Transverse colon (tissue), 4 donors: ENCODE data around the gene TNN. TPM values are rescaled to one million over a fixed set of nuclear protein-coding genes. Genes with fewer than 3 reads are reported as not detected.
A peak's percentile ranks its signal among the peaks of the same experiment; 100 is the strongest.

ENCODE experiments used
- DNase-seq: peaks from one replicate; pipeline ENCODE4 v3.0.0-alpha.2; 2019
- H3K27ac ChIP-seq, 4 donors: fragments of 200-600 bp; sonication (generic); 2 replicates each; pipeline ENCODE4 v1.5.1; 2016 to 2018; ENCODE audit warnings: inconsistent platforms in 4 of 4
- H3K27me3 ChIP-seq: fragments of 200-600 bp; sonication (generic); 2 replicates; pipeline ENCODE4 v1.5.1; 2017; ENCODE audit warnings: inconsistent platforms
- H3K36me3 ChIP-seq, 4 donors: fragments of 200-600 bp; sonication (generic); 2 replicates each; pipeline ENCODE4 v1.5.1; 2017 to 2019; ENCODE audit warnings: inconsistent platforms in 4 of 4
- H3K4me1 ChIP-seq, 4 donors: fragments of 200-600 bp; sonication (generic); 2 replicates each; pipeline ENCODE4 v1.5.1; 2017 to 2020; ENCODE audit warnings: inconsistent platforms in 4 of 4
- H3K4me3 ChIP-seq, 4 donors: fragments of 200-600 bp; sonication (generic); 1 replicate in 1 of 4; 2 replicates in 3 of 4; pipeline versions ENCODE4 v1.5.1 to v1.6.1; 2017 to 2019; ENCODE audit warnings: inconsistent platforms in 4 of 4
- H3K9me3 ChIP-seq, 2 donors: fragments of 200-600 bp; sonication (generic); 2 replicates each; pipeline ENCODE4 v1.5.1; 2017 to 2019; ENCODE audit warnings: inconsistent platforms in 2 of 2
- EP300 ChIP-seq: sonication (generic); formaldehyde crosslinking; IDR thresholded peaks from one replicate; pipeline ENCODE4 v1.6.1; 2017; ENCODE audit warnings: antibody characterized with exemption, low read depth
- POLR2A ChIP-seq: fragments of 450-650 bp; IDR thresholded peaks from one replicate; pipeline ENCODE4 v1.6.1; 2016; ENCODE audit warnings: antibody characterized with exemption, mild to moderate bottlenecking, moderate library complexity
- POLR2AphosphoS5 ChIP-seq, 3 donors: sonication (generic); formaldehyde crosslinking; IDR thresholded peaks; one replicate each; pipeline ENCODE4 v1.6.1; 2016; ENCODE audit warnings: antibody characterized with exemption in 3 of 3
- WGBS, 2 donors: methylation state at CpG; one replicate each; pipeline ENCODE4 v1.1.5; 2018; ENCODE audit warnings: low coverage in 1 of 2; 5-methylcytosine and 5-hydroxymethylcytosine counted together
- in situ Hi-C, 4 donors: fragments of 200-750 bp; cut with MboI; loops; one replicate each; pipeline versions ENCODE4 v1.15.0 to v1.15.1; 2017; ENCODE audit warnings: low sequenced_read_pairs in 3 of 4, low pct_ligation_motif_present in 1 of 4, low pct_unique_long_range_greater_than_20kb in 1 of 4
- intact Hi-C: fragments of 100-400 bp; cut with DNase I; formaldehyde crosslinking; loops from one replicate; pipeline ENCODE4 v1.15.1; 2023; ENCODE audit warnings: low total_unique reads
- total RNA-seq, 4 donors: library from RNA; depleted of rRNA; stranded (reverse); fragments of >200 nt; gene quantifications; one replicate each; pipeline ENCODE4 v1.1.0, GENCODE V29; 2016
- TF ChIP-seq, protein P1 (sequence below), 5 experiments: fragments of 200-600 bp in 3 of 5; fragments of 450-650 bp in 2 of 5; sonication (generic) in 3 of 5; IDR thresholded peaks; 1 replicate in 2 of 5; 2 replicates in 3 of 5; pipeline ENCODE4 v1.5.1; 2016 to 2017; ENCODE audit warnings: antibody characterized with exemption in 5 of 5, inconsistent platforms in 3 of 5, mild to moderate bottlenecking in 2 of 5, moderate library complexity in 1 of 5

TNN gene
- total RNA-seq, 4 donors from 2014 or later = 0.14 TPM; not detected in 3

DNA sequence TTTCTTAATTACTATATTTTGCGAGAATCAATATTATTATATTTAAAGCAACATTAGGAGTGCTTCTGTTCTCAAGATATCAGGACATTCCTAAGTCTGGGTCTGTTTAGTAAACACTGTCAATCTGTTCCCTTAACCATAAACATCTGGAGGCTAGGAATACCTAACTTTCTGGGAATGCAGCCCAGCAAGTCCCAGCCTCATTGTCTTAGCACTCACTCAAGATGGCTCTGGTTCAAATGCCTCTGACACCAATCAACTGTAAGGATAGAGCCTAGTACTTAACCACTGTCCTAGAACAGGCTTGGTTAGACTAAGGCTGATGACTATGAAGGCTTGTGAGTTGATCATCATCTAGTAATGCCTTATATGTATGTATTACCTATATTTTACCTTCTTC lies 61.5 kb downstream of the TNN start:
- H3K4me3 ChIP-seq = no peak overlapping the region
- peaks cover 7 to 51% (median 17%) of the 10 kb centered on the region in 4 donors for H3K4me1 ChIP-seq
- intact Hi-C loops = loop anchor here (10.0 kb wide), 1 partner anchor 94 kb away; no protein-coding TSS in a partner anchor
- 69 to 74% methylated on average over 1 of the region's 1 CpG for WGBS, 2 donors
- in situ Hi-C loops = loop anchor here in 3 of 4 donors (10.0 to 25.0 kb wide), 3 partner anchors 92 to 367 kb away; no protein-coding TSS in a partner anchor
- H3K36me3 ChIP-seq = no peaks in the 10 kb centered on the region
- peak overlapping the region; percentile 50 to 71 (median 64) for H3K27ac ChIP-seq
- no peaks in the 10 kb centered on the region for H3K27me3 ChIP-seq
- H3K9me3 ChIP-seq = no peaks in the 10 kb centered on the region
- DNase-seq = no peak
- no peak for TF ChIP-seq POLR2A
- TF ChIP-seq POLR2AphosphoS5 (IDR thresholded peaks at IDR 0.05) = peak in 2 of 3 donors; percentile 35 to 56
- TF ChIP-seq, protein P1, sequence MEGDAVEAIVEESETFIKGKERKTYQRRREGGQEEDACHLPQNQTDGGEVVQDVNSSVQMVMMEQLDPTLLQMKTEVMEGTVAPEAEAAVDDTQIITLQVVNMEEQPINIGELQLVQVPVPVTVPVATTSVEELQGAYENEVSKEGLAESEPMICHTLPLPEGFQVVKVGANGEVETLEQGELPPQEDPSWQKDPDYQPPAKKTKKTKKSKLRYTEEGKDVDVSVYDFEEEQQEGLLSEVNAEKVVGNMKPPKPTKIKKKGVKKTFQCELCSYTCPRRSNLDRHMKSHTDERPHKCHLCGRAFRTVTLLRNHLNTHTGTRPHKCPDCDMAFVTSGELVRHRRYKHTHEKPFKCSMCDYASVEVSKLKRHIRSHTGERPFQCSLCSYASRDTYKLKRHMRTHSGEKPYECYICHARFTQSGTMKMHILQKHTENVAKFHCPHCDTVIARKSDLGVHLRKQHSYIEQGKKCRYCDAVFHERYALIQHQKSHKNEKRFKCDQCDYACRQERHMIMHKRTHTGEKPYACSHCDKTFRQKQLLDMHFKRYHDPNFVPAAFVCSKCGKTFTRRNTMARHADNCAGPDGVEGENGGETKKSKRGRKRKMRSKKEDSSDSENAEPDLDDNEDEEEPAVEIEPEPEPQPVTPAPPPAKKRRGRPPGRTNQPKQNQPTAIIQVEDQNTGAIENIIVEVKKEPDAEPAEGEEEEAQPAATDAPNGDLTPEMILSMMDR (IDR thresholded peaks at IDR 0.05) = no peak

GRCh38 chr1:175129644-175129996 lies 62.0 kb downstream of the TNN start:
- TF ChIP-seq POLR2A = no peak
- TF ChIP-seq, protein P1 (IDR thresholded peaks at IDR 0.05) = no peak
- no peak for TF ChIP-seq POLR2AphosphoS5 (IDR thresholded peaks at IDR 0.05)
- TF ChIP-seq EP300 = no peak
- Histone ChIP-seq H3K27ac (peak overlapping the region; percentile 40 to 71 (median 64)), H3K36me3 (no peaks in the 10 kb centered on the region), H3K9me3 (no peaks in the 10 kb centered on the region), H3K27me3 (no peaks in the 10 kb centered on the region), H3K4me3 (no peak overlapping the region), H3K4me1 (peaks cover 7 to 51% (median 17%) of the 10 kb centered on the region in 4 donors)
- intact Hi-C loops = loop anchor here (10.0 kb wide), 1 partner anchor 95 kb away; no protein-coding TSS in a partner anchor
- in situ Hi-C loops = loop anchor here in 3 of 4 donors (10.0 to 25.0 kb wide), 3 partner anchors 92 to 367 kb away; no protein-coding TSS in a partner anchor
- WGBS, 2 donors = 71 to 84% methylated on average over 1 to 2 of the region's 2 CpGs
- DNase-seq = no peak

DNA sequence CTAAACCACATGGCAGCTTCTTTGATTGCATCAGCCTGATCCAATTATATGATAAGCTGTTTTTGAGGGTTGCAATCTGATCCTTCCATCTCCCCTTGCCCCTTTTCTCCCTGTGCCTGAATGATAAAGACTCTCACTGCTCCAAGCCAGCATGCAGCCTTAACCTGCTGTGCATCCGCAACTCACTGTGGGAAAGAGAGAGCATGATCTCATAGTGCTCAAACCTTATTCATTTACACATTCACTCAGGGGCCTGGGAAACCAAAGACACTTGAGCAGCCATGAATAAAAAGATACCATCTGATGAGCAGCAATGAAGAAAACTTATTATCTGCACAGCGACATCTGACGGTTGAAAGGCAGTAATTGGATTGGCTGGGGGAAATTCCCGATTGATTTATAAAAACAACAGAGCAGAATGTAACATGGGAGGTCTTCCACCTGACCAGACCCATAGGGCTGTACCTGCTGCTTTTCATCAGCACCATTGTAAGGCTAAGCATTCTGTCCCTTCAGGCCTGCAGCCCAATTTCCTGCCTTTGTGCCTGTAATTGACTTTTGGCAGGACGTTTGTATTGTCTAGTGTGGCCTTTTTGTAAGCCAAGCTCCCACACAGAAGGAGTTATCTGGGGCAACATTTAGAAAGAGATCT lies 62.5 kb downstream of the TNN start:
- WGBS, 2 donors = 67 to 76% methylated on average over 2 to 5 of the region's 5 CpGs
- Histone ChIP-seq H3K27me3 (no peaks in the 10 kb centered on the region), H3K36me3 (no peaks in the 10 kb centered on the region), H3K9me3 (no peaks in the 10 kb centered on the region), H3K27ac (peak overlapping the region; percentile 40 to 71 (median 64)), H3K4me3 (no peak overlapping the region), H3K4me1 (peaks cover 7 to 49% (median 17%) of the 10 kb centered on the region in 4 donors)
- in situ Hi-C loops (loop anchor here in 3 of 4 donors (10.0 to 25.0 kb wide), 3 partner anchors 93 to 368 kb away; no protein-coding TSS in a partner anchor), intact Hi-C loops (loop anchor here (10.0 kb wide), 1 partner anchor 95 kb away; no protein-coding TSS in a partner anchor)
- no peak for TF ChIP-seq EP300
- TF ChIP-seq, protein P1 (IDR thresholded peaks at IDR 0.05) = no peak
- no peak for TF ChIP-seq POLR2AphosphoS5 (IDR thresholded peaks at IDR 0.05)
- no peak for TF ChIP-seq POLR2A
- DNase-seq = no peak

DNA sequence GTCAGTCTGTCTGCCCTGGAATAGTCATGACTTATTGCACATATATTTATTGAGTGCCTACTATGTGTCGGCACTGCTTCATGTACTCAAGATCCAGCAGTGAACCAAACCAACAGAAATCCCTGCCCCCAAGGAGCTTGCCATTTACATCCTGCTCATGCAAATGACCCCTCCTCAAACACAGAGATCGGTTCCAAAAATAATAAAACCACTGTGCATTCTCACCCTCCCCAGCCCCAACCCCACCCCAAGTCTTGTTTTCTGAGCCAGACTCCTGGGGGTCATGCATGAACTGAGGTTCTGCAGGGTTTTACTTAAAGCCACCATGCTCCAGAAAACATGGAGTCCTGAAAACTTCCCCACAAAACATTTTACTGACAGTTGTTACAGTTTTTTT lies 63.0 kb downstream of the TNN start:
- no peaks in the 10 kb centered on the region for H3K36me3 ChIP-seq
- in situ Hi-C loops = loop anchor here in 2 of 4 donors (25.0 kb wide), 2 partner anchors 93 to 368 kb away; no protein-coding TSS in a partner anchor
- no peak for DNase-seq
- peak overlapping the region; percentile 40 to 71 (median 64) for H3K27ac ChIP-seq
- no peak overlapping the region for H3K4me3 ChIP-seq
- intact Hi-C loops = no loop called here
- TF ChIP-seq POLR2AphosphoS5 (IDR thresholded peaks at IDR 0.05) (no peak), POLR2A (no peak), EP300 (no peak)
- TF ChIP-seq, protein P1 (IDR thresholded peaks at IDR 0.05) = no peak
- 58% methylated on average over 2 of the region's 2 CpGs; no CpG with 5 or more reads in 1 of the 2 donors for WGBS, 2 donors
- no peaks in the 10 kb centered on the region for H3K27me3 ChIP-seq
- peaks cover 7 to 48% (median 17%) of the 10 kb centered on the region in 4 donors for H3K4me1 ChIP-seq
- no peaks in the 10 kb centered on the region for H3K9me3 ChIP-seq
